Bronchial epithelial cell (primary cell): ENCODE data around the gene SEPTIN7. TPM values are rescaled to one million over a fixed set of nuclear protein-coding genes. Genes with fewer than 3 reads are reported as not detected.
A peak's percentile ranks its signal among the peaks of the same experiment; 100 is the strongest.

Experiments used
- DNase-seq: peaks from one replicate; pipeline ENCODE4 v3.0.0-alpha.2; 2010; ENCODE audit warnings: low read depth
- FAIRE-seq: peaks from 2 replicates; lab custom pipeline; 2011; peaks lifted over from hg19 to GRCh38; lab: Jason Lieb, UNC
- H3K27me3 ChIP-seq: 2 replicates; pipeline ENCODE4 v1.5.1; 2011; ENCODE audit warnings: low read length; ENCODE audit not compliant: control insufficient read depth, insufficient read depth
- H3K36me3 ChIP-seq: 2 replicates; pipeline ENCODE4 v1.5.1; 2011; ENCODE audit warnings: low read length; ENCODE audit not compliant: control insufficient read depth, insufficient read depth
- H3K4me3 ChIP-seq: 2 replicates; pipeline ENCODE4 v1.5.1; 2011; ENCODE audit warnings: mild to moderate bottlenecking, low read depth, low read length, control low read depth
- total RNA-seq: library from RNA; depleted of rRNA; stranded (reverse); fragments of >200 nt; gene quantifications from 2 replicates; pipeline ENCODE4 v1.2.1, GENCODE V29; 2014
- TF ChIP-seq, protein P1 (sequence below): IDR thresholded peaks from 2 replicates; pipeline ENCODE4 v1.5.1; 2011; ENCODE audit warnings: mild to moderate bottlenecking, moderate library complexity, low read length, control low read depth, inconsistent platforms; ENCODE audit not compliant: insufficient read depth, severe bottlenecking

Gene SEPTIN7
- total RNA-seq, 1 donor from 2014 or later: 65.0 TPM

DNA sequence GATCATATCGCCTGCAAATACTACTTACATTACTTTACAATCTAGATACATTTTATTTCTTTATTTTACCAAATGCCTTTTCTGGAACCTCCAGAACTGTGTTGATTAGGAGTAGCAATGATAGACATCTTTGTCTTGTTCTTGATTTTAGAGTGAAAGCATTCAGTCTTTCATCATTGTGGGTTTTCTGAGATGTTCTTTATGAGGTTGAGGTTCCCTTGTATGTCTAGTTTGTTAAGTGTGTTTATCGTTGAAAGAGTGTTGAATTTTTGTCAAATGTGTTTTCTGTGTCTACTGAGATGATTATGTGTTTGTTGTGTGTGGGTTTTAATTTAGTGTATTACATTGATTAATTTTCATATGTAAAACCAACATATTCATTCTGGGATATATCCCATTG, 17.1 kb downstream of the SEPTIN7 start:
- TF ChIP-seq, protein P1, sequence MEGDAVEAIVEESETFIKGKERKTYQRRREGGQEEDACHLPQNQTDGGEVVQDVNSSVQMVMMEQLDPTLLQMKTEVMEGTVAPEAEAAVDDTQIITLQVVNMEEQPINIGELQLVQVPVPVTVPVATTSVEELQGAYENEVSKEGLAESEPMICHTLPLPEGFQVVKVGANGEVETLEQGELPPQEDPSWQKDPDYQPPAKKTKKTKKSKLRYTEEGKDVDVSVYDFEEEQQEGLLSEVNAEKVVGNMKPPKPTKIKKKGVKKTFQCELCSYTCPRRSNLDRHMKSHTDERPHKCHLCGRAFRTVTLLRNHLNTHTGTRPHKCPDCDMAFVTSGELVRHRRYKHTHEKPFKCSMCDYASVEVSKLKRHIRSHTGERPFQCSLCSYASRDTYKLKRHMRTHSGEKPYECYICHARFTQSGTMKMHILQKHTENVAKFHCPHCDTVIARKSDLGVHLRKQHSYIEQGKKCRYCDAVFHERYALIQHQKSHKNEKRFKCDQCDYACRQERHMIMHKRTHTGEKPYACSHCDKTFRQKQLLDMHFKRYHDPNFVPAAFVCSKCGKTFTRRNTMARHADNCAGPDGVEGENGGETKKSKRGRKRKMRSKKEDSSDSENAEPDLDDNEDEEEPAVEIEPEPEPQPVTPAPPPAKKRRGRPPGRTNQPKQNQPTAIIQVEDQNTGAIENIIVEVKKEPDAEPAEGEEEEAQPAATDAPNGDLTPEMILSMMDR: no peak
- no peak for DNase-seq
- no peak for FAIRE-seq
- Histone ChIP-seq H3K27me3 (no peaks in the 10 kb centered on the region), H3K4me3 (no peak overlapping the region), H3K36me3 (no peaks in the 10 kb centered on the region)

DNA sequence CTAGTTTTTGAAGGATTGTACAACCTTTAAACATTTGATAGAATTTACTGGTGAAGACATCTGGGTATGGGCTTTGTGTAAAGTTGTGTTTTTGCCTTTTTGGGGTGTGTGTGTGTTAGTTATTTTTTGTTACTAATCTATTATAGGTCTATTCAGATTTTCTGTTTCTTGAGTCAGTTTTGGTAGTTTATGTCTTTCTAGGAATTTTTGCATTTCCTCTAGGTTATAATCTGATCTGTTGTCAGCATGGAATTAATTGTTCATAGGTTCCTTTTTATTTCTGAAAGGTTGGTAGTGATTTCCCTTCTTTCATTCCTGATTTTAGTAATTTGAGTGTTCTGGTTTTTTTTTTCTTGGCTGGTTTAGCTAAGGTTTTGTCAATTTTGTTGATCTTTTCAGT, 17.7 kb downstream of the SEPTIN7 start:
- no peaks in the 10 kb centered on the region for H3K36me3 ChIP-seq
- FAIRE-seq: no peak
- no peak for DNase-seq
- TF ChIP-seq, protein P1: no peak
- no peaks in the 10 kb centered on the region for H3K27me3 ChIP-seq
- H3K4me3 ChIP-seq: no peak overlapping the region

DNA sequence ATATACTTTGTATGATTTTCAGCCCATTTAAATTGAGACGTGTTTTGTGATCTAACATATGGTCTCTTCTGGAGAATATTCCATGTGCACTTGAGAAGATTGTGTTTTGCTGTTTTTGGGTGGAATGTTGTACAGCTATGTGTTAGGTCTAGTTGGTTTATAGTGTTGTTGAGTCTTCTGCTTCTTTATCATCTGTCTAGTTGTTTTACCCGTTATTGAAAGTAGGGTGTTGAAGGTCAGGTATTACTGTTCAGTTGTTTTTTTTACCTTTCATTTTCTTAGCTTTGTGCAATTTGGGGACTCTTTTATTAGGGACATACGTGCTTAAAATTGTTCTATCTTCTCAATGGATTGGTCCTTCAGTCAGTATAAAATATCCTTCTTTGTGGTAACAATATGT, 18.5 kb downstream of the SEPTIN7 start:
- DNase-seq (no peak), FAIRE-seq (no peak)
- TF ChIP-seq, protein P1: no peak
- no peaks in the 10 kb centered on the region for H3K36me3 ChIP-seq
- no peaks in the 10 kb centered on the region for H3K27me3 ChIP-seq
- H3K4me3 ChIP-seq: no peak overlapping the region

DNA sequence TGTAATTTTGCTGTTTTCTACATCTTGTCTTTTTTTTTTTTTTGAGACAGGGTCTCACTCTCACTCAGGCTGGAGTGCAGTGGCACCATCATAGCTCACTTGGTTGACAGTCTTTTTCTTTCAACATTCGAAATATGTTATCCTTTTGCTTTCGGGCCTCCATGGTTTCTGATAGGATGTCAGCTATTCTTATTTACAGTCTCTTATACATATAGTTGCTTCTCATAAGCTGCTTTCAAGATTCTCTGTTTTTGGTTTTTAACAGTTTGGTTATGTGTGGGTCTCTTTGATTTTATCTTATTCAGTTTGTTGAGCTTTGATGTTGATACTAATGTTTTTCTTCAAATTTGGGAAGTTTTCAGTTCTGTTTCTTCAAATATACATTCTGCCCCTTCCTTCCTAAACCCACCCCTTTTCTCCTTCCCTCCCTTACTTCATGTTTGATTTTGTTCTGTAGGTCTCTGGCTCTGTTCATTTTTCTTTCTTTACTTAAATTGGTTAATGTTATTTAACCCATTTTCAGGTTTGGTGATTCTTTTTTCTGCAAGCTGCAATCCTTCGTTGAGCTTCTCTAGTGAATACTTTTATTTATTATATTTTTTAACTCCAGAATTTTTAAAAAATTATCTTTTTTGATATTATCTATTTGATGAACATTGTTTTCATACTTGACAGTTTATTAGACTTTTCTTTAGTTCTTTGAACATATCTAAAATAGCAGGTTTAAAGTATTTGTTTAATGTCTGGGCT, 19.3 kb downstream of the SEPTIN7 start:
- DNase-seq: no peak
- FAIRE-seq: no peak
- Histone ChIP-seq H3K36me3 (no peaks in the 10 kb centered on the region), H3K4me3 (no peak overlapping the region), H3K27me3 (no peaks in the 10 kb centered on the region)
- TF ChIP-seq, protein P1: no peak

DNA sequence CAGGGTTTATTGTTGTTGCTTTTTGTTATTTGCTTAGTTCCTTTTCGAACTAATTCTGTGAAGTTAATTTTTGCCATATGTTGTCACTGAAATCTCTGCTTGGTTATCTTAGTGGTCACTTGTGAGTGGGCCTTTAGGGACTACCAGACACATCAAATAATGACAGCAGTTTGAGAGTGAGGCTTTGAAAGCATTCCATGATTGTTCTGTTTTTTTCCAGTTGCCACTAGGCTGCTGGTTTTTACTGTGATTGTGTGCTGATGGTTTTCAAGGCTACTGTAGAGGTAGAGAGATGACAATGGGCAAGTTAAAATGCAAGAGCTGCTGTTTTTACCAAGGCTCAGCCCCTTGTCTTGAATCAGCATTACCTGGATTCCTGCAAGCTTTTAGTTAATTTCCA, 20.0 kb downstream of the SEPTIN7 start:
- TF ChIP-seq, protein P1: no peak
- no peak for FAIRE-seq

DNA sequence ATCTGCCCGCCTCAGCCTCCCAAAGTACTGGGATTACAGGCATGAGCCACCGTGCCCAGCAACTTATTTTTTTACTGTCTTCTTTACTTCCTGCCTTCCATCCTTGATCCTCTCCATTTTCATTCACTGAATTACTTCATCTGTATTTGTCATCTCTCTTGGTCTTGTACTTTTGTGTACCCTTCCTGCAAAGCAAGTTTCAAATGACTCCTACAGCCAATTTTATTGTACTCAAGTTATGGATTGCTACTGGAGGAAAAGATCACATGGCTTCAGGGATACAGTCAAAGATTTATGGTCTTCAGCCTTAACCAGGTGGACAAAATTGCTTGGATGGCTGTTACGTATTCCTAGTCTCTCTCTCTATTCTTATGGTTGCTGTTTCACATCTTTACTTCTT, 22.6 kb downstream of the SEPTIN7 start:
- Histone ChIP-seq H3K27me3 (no peaks in the 10 kb centered on the region), H3K4me3 (no peak overlapping the region), H3K36me3 (no peaks in the 10 kb centered on the region)
- DNase-seq (peak; percentile 60), FAIRE-seq (peak; percentile 40)
- TF ChIP-seq, protein P1: no peak

More for the DNA sequence above, 20.0 kb downstream of the SEPTIN7 start:
- Histone ChIP-seq H3K36me3 (no peaks in the 10 kb centered on the region), H3K27me3 (no peaks in the 10 kb centered on the region), H3K4me3 (no peak overlapping the region)
- no peak for DNase-seq
